ENCODE results near the gene NAALADL2. TPM values are rescaled to one million over a fixed set of nuclear protein-coding genes. Genes with fewer than 3 reads are reported as not detected.
A peak's percentile ranks its signal among the peaks of the same experiment; 100 is the strongest.

The NAALADL2 gene
- total and polyA plus RNA-seq, 2 donors (not counting 3 experiments of a cell fraction or from before 2014, with no cell fraction given) = 1.1 to 4.0 TPM

DNA sequence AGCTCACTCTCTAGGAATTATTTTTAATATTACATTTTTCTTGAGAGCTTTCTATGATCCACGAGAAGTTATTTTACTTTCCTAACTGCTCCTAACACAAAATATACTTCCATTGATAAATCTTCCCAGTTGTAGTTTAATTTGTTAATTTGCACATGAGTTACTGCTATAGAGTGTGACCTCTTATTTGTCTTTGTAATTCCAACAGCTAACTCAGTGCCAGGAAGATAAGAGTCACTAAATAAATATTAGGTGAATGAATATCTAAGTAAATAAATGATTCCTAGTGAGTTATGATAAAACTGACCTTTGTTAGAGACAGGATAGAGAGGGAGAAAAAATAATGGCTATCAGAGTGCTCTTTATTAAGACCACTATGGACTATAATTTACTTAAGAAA lies 319.9 kb downstream of the NAALADL2 start:
- H3K4me2 ChIP-seq (ENCODE audit: insufficient read depth, low read length) = peak overlapping the region; percentile 46
- no peak overlapping the region for H3K9ac ChIP-seq (replicated peaks; ENCODE audit: extremely low read depth, insufficient read depth, low read length)
- BruUV-seq (replicated peaks) = no TSS peak
- H3K27ac ChIP-seq (ENCODE audit: insufficient read depth, low read depth, low read length) = no peak overlapping the region
- no peak overlapping the region for H2AFZ ChIP-seq (ENCODE audit: low read depth, low read length)
- no peaks in the 10 kb centered on the region for H3K9me3 ChIP-seq (replicated peaks; ENCODE audit: control insufficient read depth, insufficient read depth, low read length)
- H3K27me3 ChIP-seq (ENCODE audit: control insufficient read depth in 2 of 2, insufficient read depth in 2 of 2, low read length in 2 of 2) = no peaks in the 10 kb centered on the region
- POLR2A ChIA-PET = no interaction called here
- H3K4me1 ChIP-seq (ENCODE audit: control insufficient read depth, extremely low read depth, insufficient read depth, low read length) = peaks cover 29% of the 10 kb centered on the region
- H3K36me3 ChIP-seq (ENCODE audit: control insufficient read depth in 2 of 2, extremely low read depth in 1 of 2, insufficient read depth in 2 of 2, low read length in 2 of 2) = no peaks in the 10 kb centered on the region
- dilution Hi-C loops (cut with MboI; ENCODE audit: extremely low pct_ligation_motif_present, low sequenced_read_pairs) (no loop called here), intact Hi-C loops (cut with micrococcal nuclease) (loop anchor here (1.0 kb wide), 1 partner anchor 13 kb away; no protein-coding TSS in a partner anchor)
- no peak for TF ChIP-seq GATA2 (IDR thresholded peaks at IDR 0.05; ENCODE audit: insufficient read depth, insufficient read length, low read depth, low read length)
- TF ChIP-seq, protein P1, sequence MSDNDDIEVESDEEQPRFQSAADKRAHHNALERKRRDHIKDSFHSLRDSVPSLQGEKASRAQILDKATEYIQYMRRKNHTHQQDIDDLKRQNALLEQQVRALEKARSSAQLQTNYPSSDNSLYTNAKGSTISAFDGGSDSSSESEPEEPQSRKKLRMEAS (IDR thresholded peaks at IDR 0.05; ENCODE audit: insufficient read depth, insufficient read length) = no peak
- TF ChIP-seq, protein P2, sequence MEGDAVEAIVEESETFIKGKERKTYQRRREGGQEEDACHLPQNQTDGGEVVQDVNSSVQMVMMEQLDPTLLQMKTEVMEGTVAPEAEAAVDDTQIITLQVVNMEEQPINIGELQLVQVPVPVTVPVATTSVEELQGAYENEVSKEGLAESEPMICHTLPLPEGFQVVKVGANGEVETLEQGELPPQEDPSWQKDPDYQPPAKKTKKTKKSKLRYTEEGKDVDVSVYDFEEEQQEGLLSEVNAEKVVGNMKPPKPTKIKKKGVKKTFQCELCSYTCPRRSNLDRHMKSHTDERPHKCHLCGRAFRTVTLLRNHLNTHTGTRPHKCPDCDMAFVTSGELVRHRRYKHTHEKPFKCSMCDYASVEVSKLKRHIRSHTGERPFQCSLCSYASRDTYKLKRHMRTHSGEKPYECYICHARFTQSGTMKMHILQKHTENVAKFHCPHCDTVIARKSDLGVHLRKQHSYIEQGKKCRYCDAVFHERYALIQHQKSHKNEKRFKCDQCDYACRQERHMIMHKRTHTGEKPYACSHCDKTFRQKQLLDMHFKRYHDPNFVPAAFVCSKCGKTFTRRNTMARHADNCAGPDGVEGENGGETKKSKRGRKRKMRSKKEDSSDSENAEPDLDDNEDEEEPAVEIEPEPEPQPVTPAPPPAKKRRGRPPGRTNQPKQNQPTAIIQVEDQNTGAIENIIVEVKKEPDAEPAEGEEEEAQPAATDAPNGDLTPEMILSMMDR (IDR thresholded peaks at IDR 0.05; ENCODE audit: extremely low read depth in 1 of 2, insufficient read depth in 1 of 2, low read depth in 1 of 2, low read length in 2 of 2) = no peak
- no peak for TF ChIP-seq FOS (IDR thresholded peaks at IDR 0.05; ENCODE audit: borderline replicate concordance, insufficient read depth, low read length)
- TF ChIP-seq POLR2A (IDR thresholded peaks at IDR 0.05; ENCODE audit: low read depth, low read length) = no peak
- TF ChIP-seq JUN (IDR thresholded peaks at IDR 0.05; ENCODE audit: borderline replicate concordance, insufficient read depth, insufficient read length, low read depth) = no peak
- TF ChIP-seq MYC (IDR thresholded peaks at IDR 0.05; ENCODE audit: low read depth, low read length) = no peak
- no peak for TF ChIP-seq POLR2AphosphoS5 (IDR thresholded peaks at IDR 0.05; ENCODE audit: insufficient read depth, low read depth, low read length)
- no peak for TF ChIP-seq EZH2 (IDR thresholded peaks at IDR 0.05; ENCODE audit: borderline replicate concordance, low read depth, low read length, severe bottlenecking)
- FAIRE-seq (no peak), DNase-seq (ENCODE audit: low read depth, low spot score) (peak; percentile 79)
- H3K79me2 ChIP-seq (ENCODE audit: control insufficient read depth, insufficient read depth, low read length) = no peaks in the 10 kb centered on the region
- no peaks in the 10 kb centered on the region for H4K20me1 ChIP-seq (replicated peaks; ENCODE audit: control insufficient read depth, extremely low read depth, insufficient read depth, low read length)
- CTCF ChIA-PET = interaction anchor here (0.8 to 1.5 kb wide), 3 partner anchors 9 to 33 kb away, joined by 3 to 4 read pairs (median 4); no protein-coding TSS in a partner anchor
- H3K4me3 ChIP-seq (replicated peaks in 1 of 3; ENCODE audit: insufficient read depth in 1 of 3, low read depth in 1 of 3, low read length in 3 of 3) = no peak overlapping the region
- H3K9me1 ChIP-seq (replicated peaks; ENCODE audit: control insufficient read depth, extremely low read depth, insufficient read depth, low read length) = no peaks in the 10 kb centered on the region

All from endothelial cell of umbilical vein (primary cell).